MM.1S (cell line): Measurements from ENCODE around the gene KRT76.

ENCODE experiments used
- CTCF ChIP-seq: fragments of 300-600 bp; sonication (generic); IDR thresholded peaks from 2 replicates; pipeline ENCODE4 v1.5.1; 2016; ENCODE audit warnings: antibody characterized with exemption, low read length, mixed read lengths
- EZH2 ChIP-seq: fragments of 300-600 bp; sonication (generic); optimal IDR thresholded peaks from 2 replicates; pipeline ENCODE3; 2017; ENCODE audit warnings: low read depth, mild to moderate bottlenecking, antibody characterized with exemption, low read length, mixed read lengths
- EZH2phosphoT487 ChIP-seq: fragments of 300-600 bp; sonication (generic); IDR thresholded peaks from 2 replicates; pipeline ENCODE4 v1.6.1; 2018; ENCODE audit warnings: antibody characterized with exemption, low read length

- TF ChIP-seq CTCF: no peak
- no peak for TF ChIP-seq EZH2phosphoT487
- no peak for TF ChIP-seq EZH2
These were observed 42.0 kb downstream of the KRT76 start for GRCh38 chr12:52735106-52735505.
